Mesendoderm (in vitro differentiated cells): ENCODE data around the gene CLEC4G.
"Not testable (repeated sequence)": the region's sequence is repeated elsewhere in the genome, so short reads cannot be mapped to it uniquely, and the experiment has no call there.

Experiments used
- DNase-seq: peaks from one replicate; pipeline ENCODE4 v3.0.0; 2013
- H2AK5ac ChIP-seq: 2 replicates; pipeline ENCODE4 v1.6.1; 2013; ENCODE audit warnings: low read length, inconsistent platforms
- H2BK120ac ChIP-seq: 2 replicates; pipeline ENCODE4 v1.6.1; 2013; ENCODE audit warnings: low read depth, mild to moderate bottlenecking, low read length, moderate library complexity, mixed read lengths
- H2BK15ac ChIP-seq: replicated peaks from 2 replicates; pipeline ENCODE4 v1.6.1; 2013; ENCODE audit warnings: low read depth, mild to moderate bottlenecking, moderate library complexity
- H2BK5ac ChIP-seq: 2 replicates; pipeline ENCODE4 v1.6.1; 2013; ENCODE audit warnings: low read length, inconsistent platforms
- H3K18ac ChIP-seq: 2 replicates; pipeline ENCODE4 v1.6.1; 2013; ENCODE audit warnings: mild to moderate bottlenecking, low read length, mixed read lengths
- H3K23ac ChIP-seq: one replicate; pipeline ENCODE4 v1.6.1; 2013; ENCODE audit warnings: low read length
- H3K27ac ChIP-seq: 2 replicates; pipeline ENCODE4 v1.5.1; 2013; ENCODE audit warnings: low read depth, mild to moderate bottlenecking, inconsistent platforms, low read length, moderate library complexity
- H3K27me3 ChIP-seq: 2 replicates; pipeline ENCODE4 v1.6.1; 2013; ENCODE audit warnings: low read length, control low read depth, mild to moderate bottlenecking, inconsistent platforms; ENCODE audit not compliant: insufficient read depth, poor library complexity
- H3K36me3 ChIP-seq: 2 replicates; pipeline ENCODE4 v1.6.1; 2013; ENCODE audit warnings: low read length, inconsistent platforms; ENCODE audit not compliant: control insufficient read depth, insufficient read depth
- H3K4ac ChIP-seq: one replicate; pipeline ENCODE4 v1.6.1; 2013; ENCODE audit warnings: low read depth, mild to moderate bottlenecking, low read length, moderate library complexity
- H3K4me1 ChIP-seq: 2 replicates; pipeline ENCODE4 v1.6.1; 2013; ENCODE audit warnings: low read depth, low read length, inconsistent platforms; ENCODE audit not compliant: control insufficient read depth
- H3K4me2 ChIP-seq: 2 replicates; pipeline ENCODE4 v1.6.1; 2013; ENCODE audit warnings: low read length
- H3K4me3 ChIP-seq: 2 replicates; pipeline ENCODE4 v1.5.1; 2013; ENCODE audit warnings: mild to moderate bottlenecking, low read length
- H3K56ac ChIP-seq: one replicate; pipeline ENCODE4 v1.6.1; 2013; ENCODE audit warnings: low read length
- H3K79me1 ChIP-seq: 2 replicates; pipeline ENCODE4 v1.6.1; 2013; ENCODE audit warnings: low read length, inconsistent platforms
- H3K79me2 ChIP-seq: 2 replicates; pipeline ENCODE4 v1.6.1; 2013; ENCODE audit warnings: mild to moderate bottlenecking, low read length; ENCODE audit not compliant: control insufficient read depth, insufficient read depth
- H3K9ac ChIP-seq: 2 replicates; pipeline ENCODE4 v1.6.1; 2013; ENCODE audit warnings: low read length, inconsistent platforms
- H4K5ac ChIP-seq: one replicate; pipeline ENCODE4 v1.6.1; 2013; ENCODE audit warnings: low read length
- H4K8ac ChIP-seq: one replicate; pipeline ENCODE4 v1.6.1; 2013; ENCODE audit warnings: low read depth, mild to moderate bottlenecking, control low read depth, low read length, moderate library complexity
- WGBS: extraction: QIAGEN DNeasy Blood & Tissue Kit; methylation state at CpG from one replicate; pipeline ENCODE4 v1.1.7; 2013; ENCODE audit warnings: low lambda C conversion rate, missing lambda C conversion rate; ENCODE audit not compliant: insufficient coverage; ENCODE audit errors: extremely low coverage; 5-methylcytosine and 5-hydroxymethylcytosine counted together

Gene CLEC4G

DNA sequence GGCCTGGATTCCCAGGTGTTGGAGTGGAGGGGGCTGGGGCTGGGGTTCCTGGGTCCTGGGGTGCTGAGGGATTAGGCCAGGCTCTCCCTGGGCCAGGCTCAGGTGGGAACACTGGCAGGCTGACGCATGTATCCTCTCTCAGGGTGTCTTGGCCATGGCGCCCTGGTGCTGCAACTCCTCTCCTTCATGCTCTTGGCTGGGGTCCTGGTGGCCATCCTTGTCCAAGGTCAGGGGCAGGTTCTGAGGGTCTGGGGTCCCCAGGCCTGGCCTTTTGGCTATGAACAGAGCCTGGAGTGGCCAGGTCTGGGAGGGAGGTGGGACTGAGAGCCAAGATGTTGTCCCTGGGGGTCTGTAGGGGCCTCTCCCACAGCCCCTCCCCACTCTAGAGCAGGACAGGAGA lies 33.1 kb upstream of the CLEC4G start:
- DNase-seq, H3K79me2 ChIP-seq, H3K9ac ChIP-seq, H3K4me1 ChIP-seq, H4K5ac ChIP-seq, H4K8ac ChIP-seq, H2BK15ac ChIP-seq, H2BK5ac ChIP-seq, H3K4me3 ChIP-seq, H3K79me1 ChIP-seq, H3K27me3 ChIP-seq, H3K4ac ChIP-seq, H3K23ac ChIP-seq, H2AK5ac ChIP-seq, H2BK120ac ChIP-seq, H3K18ac ChIP-seq, H3K4me2 ChIP-seq, H3K36me3 ChIP-seq, H3K27ac ChIP-seq, H3K56ac ChIP-seq: not testable (repeated sequence)
- no CpG with 5 or more reads among the region's 2 CpGs for WGBS

DNA sequence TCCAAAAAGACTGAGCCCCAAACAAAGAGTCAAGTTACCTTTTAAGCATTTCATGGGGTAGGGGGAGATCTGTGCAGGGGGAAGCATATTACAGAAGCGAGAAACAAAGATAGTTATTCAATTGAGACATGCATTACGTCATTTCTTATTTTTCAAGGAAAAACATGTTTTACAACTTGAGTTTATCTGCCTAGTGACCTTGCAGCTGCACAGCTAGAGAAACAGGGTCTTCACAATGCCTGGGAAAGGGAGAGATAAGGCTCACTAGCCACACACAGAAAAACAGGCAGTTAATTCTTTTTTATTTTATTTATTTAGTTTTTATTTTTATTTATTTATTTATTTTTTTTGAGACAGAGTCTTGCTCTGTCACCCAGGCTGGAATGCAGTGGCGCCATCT lies 32.2 kb upstream of the CLEC4G start:
- not testable (repeated sequence) for H4K5ac ChIP-seq, H3K4me3 ChIP-seq, H3K56ac ChIP-seq, H3K79me1 ChIP-seq, H3K79me2 ChIP-seq, H4K8ac ChIP-seq, H3K9ac ChIP-seq, H3K4me1 ChIP-seq, H2AK5ac ChIP-seq, H3K36me3 ChIP-seq, H3K23ac ChIP-seq, H2BK15ac ChIP-seq, H3K27me3 ChIP-seq, H3K18ac ChIP-seq, H2BK120ac ChIP-seq, H3K4me2 ChIP-seq, H2BK5ac ChIP-seq, H3K4ac ChIP-seq, H3K27ac ChIP-seq, DNase-seq
- WGBS: no CpG with 5 or more reads among the region's 3 CpGs

DNA sequence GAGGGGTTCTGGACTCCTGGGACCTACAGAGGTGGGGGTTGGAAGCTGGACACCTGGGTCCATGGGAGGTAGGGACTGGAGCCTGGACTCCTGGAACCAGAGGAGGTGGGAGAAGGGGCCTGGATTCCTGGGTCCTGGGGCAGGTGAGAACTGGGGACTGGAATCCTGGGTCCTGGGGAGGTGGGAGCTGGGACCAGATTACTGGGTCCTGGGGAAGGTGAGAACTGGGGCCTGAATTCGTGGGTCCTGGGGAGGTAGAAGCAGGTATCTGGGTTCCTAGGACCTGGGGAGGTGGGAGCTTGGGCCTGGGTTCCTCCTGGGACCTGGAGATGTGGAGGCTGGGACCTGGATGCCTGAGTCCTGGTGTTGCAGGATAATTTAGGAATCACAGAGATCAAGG lies 31.8 kb upstream of the CLEC4G start:
- no peaks in the 10 kb centered on the region for H3K79me1 ChIP-seq
- H3K4ac ChIP-seq: no peak overlapping the region
- H3K18ac ChIP-seq: no peak overlapping the region
- no CpG with 5 or more reads among the region's 1 CpG for WGBS
- H3K27ac ChIP-seq: no peak overlapping the region
- H4K5ac ChIP-seq: no peak overlapping the region
- no peak overlapping the region for H2BK15ac ChIP-seq
- no peak overlapping the region for H3K56ac ChIP-seq
- H3K4me2 ChIP-seq: no peak overlapping the region
- H2BK120ac ChIP-seq: no peak overlapping the region
- H3K4me1 ChIP-seq: no peaks in the 10 kb centered on the region
- no peak overlapping the region for H3K9ac ChIP-seq
- H3K79me2 ChIP-seq: no peaks in the 10 kb centered on the region
- no peak for DNase-seq
- no peak overlapping the region for H3K4me3 ChIP-seq
- H2BK5ac ChIP-seq: no peak overlapping the region
- H3K23ac ChIP-seq: no peak overlapping the region
- no peaks in the 10 kb centered on the region for H3K36me3 ChIP-seq
- H2AK5ac ChIP-seq: no peak overlapping the region
- no peak overlapping the region for H4K8ac ChIP-seq
- no peaks in the 10 kb centered on the region for H3K27me3 ChIP-seq

DNA sequence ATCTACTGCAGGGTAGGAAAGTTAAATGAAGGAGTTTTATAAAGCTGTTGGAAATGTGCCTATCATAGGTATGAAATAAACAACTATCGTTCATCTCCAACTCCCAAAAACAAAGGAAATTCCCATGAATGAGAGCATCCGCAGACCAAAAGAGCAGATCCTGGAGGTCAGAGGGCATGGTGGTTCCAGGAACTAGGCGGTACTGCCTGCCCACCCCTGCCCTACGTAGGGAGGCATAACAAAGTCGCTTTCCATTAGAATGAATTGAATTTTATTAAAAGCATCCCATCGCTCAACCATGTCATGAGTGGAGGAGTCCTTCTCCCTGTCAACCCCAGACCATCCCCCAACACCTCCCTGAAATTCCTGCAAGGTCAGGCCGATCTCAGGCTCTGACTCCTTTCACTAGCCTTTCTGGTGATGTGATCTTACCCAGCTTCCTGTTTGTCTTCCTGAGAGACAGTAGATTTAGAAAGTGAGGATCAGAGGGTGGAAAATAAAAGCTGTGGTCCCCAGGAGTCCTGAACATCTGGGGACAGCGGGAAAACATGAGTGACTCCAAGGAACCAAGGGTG lies 30.9 kb upstream of the CLEC4G start, which contains the start of gene CLEC4M:
CLEC4M (plus strand) TSS at position 525 of the 575 bp plus-strand sequence; CDS start at position 549, 24 bp downstream.
- WGBS: no CpG with 5 or more reads among the region's 8 CpGs
- Histone ChIP-seq H2AK5ac (no peak within 1 kb of the TSS), H3K4me3 (no peak within 1 kb of the TSS), H3K27me3 (no peaks in the 10 kb centered on the region), H3K23ac (no peak within 1 kb of the TSS), H4K5ac (no peak within 1 kb of the TSS), H3K36me3 (no peaks in the 10 kb centered on the region), H3K9ac (no peak within 1 kb of the TSS), H3K56ac (no peak within 1 kb of the TSS), H2BK15ac (no peak within 1 kb of the TSS), H3K27ac (no peak within 1 kb of the TSS), H2BK120ac (no peak within 1 kb of the TSS), H4K8ac (no peak within 1 kb of the TSS), H3K79me2 (no peaks in the 10 kb centered on the region), H3K4ac (no peak within 1 kb of the TSS), H3K18ac (no peak within 1 kb of the TSS), H2BK5ac (no peak within 1 kb of the TSS), H3K4me2 (no peak within 1 kb of the TSS), H3K79me1 (no peaks in the 10 kb centered on the region), H3K4me1 (no peaks in the 10 kb centered on the region)
- no peak for DNase-seq

DNA sequence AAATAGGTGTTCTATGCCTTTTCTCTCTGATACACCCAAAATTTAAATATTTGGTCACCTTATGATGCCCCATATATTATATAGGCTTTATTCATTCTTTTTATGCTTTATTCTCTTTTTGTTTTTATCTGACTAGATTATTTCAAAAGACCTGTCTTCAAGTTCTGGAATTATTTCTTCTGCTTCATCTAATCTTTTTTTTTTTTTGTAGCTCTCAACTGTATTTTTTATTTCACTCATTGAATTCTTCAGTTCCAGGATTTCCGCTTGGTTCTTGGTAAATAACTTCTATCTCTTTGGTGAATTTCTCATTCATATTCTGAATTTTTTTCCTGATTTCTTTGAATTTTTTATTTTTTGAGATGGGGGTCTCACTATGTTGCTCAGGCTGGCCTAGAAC lies 27.2 kb upstream of the CLEC4G start:
- no peak overlapping the region for H4K5ac ChIP-seq
- H4K8ac ChIP-seq: no peak overlapping the region
- H3K4me3 ChIP-seq: no peak overlapping the region
- H3K27me3 ChIP-seq: no peaks in the 10 kb centered on the region
- H3K9ac ChIP-seq: no peak overlapping the region
- WGBS: no CpG with 5 or more reads among the region's 1 CpG
- H3K79me2 ChIP-seq: no peaks in the 10 kb centered on the region
- H3K4ac ChIP-seq: no peak overlapping the region
- H3K56ac ChIP-seq: no peak overlapping the region
- no peak overlapping the region for H2AK5ac ChIP-seq
- H3K79me1 ChIP-seq: no peaks in the 10 kb centered on the region
- no peaks in the 10 kb centered on the region for H3K4me1 ChIP-seq
- H3K18ac ChIP-seq: no peak overlapping the region
- no peak overlapping the region for H2BK120ac ChIP-seq
- H3K27ac ChIP-seq: no peak overlapping the region
- H3K23ac ChIP-seq: no peak overlapping the region
- no peak overlapping the region for H2BK5ac ChIP-seq
- no peaks in the 10 kb centered on the region for H3K36me3 ChIP-seq
- no peak for DNase-seq
- H2BK15ac ChIP-seq: no peak overlapping the region
- no peak overlapping the region for H3K4me2 ChIP-seq

DNA sequence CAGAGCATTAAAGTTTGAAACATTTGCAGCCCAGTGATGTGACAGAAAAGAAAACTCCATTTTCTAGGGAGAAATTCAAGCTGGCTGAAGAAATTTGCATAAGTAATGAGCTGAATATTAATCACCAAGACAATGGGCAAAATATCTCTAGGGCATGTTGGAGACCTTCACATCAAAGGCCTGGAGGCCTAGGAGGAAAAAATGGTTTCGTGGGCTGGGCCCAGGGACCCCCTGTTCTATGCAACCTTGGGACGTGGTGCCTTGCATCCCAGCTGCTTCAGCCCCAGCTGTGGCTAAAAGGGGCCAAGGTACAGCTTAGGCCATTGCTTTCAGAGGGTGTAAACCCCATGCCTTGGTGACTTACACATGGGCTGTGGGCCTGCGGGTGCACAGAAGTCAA lies 25.4 kb upstream of the CLEC4G start:
- H2BK15ac ChIP-seq: no peak overlapping the region
- H3K27me3 ChIP-seq: no peaks in the 10 kb centered on the region
- H3K27ac ChIP-seq: no peak overlapping the region
- no peak overlapping the region for H4K8ac ChIP-seq
- DNase-seq: no peak
- H3K79me2 ChIP-seq: no peaks in the 10 kb centered on the region
- H3K4me1 ChIP-seq: no peaks in the 10 kb centered on the region
- no peaks in the 10 kb centered on the region for H3K79me1 ChIP-seq
- H3K56ac ChIP-seq: no peak overlapping the region
- H2BK5ac ChIP-seq: no peak overlapping the region
- whole genome bisulfite sequencing: no CpG with 5 or more reads among the region's 3 CpGs
- H3K36me3 ChIP-seq: no peaks in the 10 kb centered on the region
- no peak overlapping the region for H3K18ac ChIP-seq
- no peak overlapping the region for H2BK120ac ChIP-seq
- H3K9ac ChIP-seq: no peak overlapping the region
- no peak overlapping the region for H2AK5ac ChIP-seq
- no peak overlapping the region for H3K4ac ChIP-seq
- no peak overlapping the region for H3K4me2 ChIP-seq
- no peak overlapping the region for H3K4me3 ChIP-seq
- no peak overlapping the region for H3K23ac ChIP-seq
- H4K5ac ChIP-seq: no peak overlapping the region
